ENCODE measurements around the gene TREX2.

The TREX2 gene

GRCh38 chrX:153475271-153475670 is 29.4 kb upstream of the TREX2 start:
- no peak for DNase-seq

- DNase-seq: no peak
Measured at GRCh38 chrX:153474718-153475117, 28.9 kb upstream of the TREX2 start.

DNA sequence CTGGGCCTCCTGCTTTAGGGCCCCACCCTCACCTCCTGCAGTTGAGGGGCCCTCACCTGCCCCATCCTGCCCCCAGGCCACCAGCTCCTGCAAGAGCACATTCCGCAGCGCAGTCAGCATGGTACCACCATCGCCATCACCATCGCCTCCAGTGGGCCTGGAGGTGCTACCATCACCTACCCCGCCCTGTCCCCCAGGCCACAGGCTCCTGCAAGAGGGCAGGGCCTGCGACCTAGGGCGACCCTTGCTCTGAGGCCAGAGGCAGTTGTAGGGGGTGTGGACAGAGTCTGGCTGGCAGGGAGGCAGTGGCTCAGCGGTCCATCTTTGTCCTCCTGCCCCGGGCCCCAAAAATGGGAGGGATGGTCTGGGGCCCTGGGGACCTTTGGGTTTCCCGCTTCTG is 28.4 kb upstream of the TREX2 start:
- no peak for DNase-seq

DNA sequence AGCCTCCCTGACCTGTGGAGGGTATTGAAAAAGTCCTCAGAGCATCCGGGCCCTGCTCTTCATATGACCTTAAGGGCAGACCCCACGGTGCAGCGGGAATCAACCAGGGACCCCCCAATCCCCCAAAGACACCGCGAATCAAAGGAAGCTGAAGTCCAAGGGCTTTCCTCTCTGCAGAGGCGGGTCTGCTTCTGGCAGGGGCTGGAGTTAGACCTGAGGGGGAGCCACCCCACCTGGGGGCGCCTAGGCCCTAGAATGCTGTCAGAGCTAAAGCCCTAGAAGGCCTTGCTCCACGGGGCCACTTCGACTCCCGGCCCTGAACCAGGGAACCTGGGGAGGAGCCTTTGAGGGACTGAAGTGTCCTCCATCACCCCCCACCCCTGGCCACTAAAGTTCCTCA is 27.3 kb upstream of the TREX2 start:
- DNase-seq: no peak

DNA sequence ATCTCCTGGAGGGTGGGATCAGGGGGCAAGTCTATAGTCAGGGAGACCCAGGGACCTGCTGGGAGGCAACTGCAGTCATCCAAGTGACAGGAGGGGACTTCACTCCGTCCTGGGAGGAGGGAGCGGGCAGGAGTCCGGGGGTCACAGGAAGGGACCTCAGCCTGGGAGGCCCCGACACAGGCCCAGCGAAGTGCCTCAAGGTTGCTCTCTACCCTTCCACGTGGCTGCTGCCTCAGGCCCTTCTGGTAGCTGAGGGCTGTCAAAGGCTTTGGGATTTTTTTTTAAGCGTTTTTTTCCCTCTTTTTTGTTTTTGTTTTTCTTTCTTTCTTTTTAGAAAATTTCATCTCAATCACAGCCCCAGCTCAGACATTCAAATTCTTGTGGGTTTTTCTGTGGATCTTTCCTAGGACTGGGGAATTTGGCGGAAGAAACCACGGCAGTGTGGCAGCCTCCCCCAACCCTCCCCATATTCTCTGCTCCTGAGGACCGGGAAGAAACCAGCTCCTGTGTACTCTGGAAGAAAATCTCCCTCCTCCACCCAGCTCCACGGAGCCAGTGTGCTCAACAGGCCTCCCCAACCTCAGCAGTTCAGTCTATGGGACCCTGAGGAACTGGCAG is 25.9 kb upstream of the TREX2 start:
- DNase-seq: no peak

DNA sequence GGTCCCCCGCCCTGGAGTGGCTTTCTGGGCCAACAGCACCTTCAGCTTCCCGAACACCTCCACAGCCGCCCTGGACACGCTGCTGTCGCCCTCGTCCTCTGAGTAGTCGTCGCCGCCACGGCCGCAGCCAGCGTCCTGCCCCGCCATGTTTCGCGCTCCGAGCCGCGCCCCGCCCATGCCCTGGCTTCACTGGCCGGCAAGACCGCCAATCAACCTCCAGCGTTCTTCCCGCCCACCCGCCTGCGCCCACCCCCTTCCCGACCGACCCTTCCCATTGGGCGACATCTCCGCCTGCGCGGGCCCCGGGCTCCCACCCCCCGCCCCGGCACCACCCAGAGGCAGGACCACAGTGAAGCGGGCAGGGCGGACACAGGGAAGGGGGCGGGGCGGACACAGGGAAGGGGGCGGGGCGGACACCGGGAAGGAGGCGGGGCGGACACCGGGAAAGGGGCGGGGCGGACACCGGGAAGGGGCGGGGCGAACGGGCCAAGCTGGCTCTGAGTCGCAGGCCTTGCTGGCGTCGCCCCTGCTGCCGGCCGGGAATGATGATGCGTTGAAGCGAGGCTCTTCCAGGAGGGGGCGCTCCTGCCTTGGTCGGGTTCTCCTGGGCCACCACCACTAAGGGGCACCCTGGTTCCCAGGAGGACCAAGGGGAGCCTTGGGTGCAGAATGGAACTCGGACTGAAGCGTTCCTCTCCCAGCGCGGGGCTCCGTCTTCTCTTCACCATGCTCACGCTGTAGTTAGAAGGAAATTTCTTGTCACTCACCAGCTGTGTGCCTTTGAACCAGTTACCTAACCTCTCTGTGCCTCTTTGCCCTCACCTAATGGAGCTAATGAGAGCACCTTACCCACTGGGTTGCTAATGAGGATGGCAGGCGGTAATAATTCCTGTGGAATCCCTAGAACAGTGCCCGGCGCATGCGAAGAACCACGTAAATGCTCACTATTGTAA is 24.8 kb upstream of the TREX2 start, which contains the start of gene HAUS7:
TSS of gene HAUS7 (minus strand) at position 166 of the 953 bp plus-strand sequence. CDS start at position 147, 19 bp downstream.
- peak; percentile 94 for DNase-seq

DNA sequence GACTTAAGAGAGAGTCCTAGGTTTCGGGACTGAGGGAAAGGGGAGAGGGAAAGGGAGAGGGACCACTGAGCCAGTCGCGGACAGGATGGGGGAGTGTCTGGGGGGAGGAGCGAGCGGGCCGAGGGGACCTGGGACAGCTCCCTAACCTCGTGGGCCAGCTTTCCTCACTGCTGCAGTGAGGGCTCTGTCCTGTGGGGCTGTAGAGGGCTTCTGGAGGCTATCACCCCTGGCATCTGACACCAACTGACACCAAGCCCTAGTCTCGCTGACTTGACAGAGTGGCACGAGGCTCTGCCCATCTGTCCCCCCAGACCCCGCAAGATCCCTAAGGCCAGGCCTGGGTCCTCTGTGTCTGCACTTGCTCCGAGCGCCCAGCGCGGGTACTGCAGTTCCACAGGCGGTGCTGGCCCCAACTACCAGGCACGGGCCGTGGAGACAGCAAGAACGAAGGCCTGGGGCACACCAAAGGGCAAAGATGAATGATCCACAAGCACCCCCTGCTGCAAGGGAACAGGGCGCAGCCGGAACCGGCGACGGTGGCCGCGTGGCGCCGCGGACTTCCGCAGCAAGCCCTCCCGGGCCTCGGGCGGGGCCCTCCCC is 24.1 kb upstream of the TREX2 start:
- peak; percentile 73 for DNase-seq

DNA sequence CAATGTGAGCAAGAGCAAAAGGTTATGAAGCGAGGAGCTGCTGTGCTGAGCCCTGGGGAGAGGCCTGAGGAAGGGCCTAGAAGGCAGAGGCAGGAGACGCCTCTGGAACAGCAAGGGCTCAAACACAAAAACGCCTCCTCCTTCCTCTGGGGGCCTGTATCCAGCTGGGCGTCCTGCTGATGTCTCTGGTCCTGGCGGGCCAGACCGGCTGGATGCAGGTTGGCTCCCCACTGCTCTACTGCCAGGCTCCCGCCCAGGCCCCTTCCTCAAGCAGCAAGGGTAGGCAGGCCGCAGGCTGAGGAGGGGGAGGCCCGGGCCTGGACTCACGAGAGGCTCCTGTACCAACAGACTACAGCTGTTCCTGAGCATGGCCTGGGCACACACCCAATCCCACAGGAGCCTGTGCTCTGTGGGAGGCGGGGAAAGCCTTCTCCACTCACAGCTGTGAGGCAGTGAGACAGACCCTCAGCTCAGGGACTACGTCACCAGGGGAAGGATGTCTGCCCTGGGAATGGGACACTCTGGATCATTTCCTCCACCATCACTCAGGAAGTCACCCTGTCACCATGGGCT is 22.2 kb upstream of the TREX2 start:
- no peak for DNase-seq

- no peak for DNase-seq
Measured at GRCh38 chrX:153465691-153466380, 20.0 kb upstream of the TREX2 start.

DNA sequence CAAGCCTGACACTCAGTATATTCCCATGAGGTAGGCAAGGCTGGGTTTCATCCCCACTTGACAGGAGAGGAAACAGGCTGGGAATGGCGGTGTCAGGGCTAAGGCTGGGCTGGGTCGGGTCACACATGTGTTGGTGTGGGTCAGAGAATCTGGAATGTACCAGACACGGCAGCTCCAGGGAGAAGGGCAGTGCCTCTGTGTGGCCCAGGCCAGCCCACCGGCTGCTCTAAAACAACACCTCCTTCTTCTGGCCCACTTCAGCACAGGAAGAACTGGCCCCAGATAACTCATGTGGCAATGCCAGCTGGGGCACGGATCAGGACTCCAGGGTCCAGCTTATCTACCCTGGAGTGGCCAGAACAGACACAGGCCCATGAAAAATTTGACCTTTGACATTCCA is 18.3 kb upstream of the TREX2 start:
- no peak for DNase-seq

DNA sequence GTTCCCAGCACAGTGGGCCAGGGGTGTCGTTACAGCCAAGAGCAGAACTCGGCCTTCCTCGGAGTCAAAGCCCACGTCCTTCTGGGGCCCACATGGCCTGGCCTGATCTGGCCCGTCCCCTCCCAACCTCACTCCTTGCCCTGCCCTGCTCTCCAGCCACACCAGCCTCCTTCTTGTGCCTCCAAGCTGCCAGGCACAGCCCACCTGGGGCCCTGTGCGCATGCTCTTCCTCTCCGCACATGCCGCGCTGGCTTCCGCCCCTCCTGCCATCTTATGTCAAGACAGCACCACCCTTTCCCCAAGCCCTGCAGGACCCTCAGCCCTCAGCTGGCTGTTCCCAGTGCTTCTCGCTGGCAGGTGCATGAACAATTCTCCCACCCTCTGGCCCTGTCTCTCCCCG is 17.7 kb upstream of the TREX2 start:
- no peak for DNase-seq

- no peak for DNase-seq
Measured at GRCh38 chrX:153463031-153463430, 17.2 kb upstream of the TREX2 start.

GRCh38 chrX:153462291-153462690 is 16.4 kb upstream of the TREX2 start:
- DNase-seq: no peak

DNA sequence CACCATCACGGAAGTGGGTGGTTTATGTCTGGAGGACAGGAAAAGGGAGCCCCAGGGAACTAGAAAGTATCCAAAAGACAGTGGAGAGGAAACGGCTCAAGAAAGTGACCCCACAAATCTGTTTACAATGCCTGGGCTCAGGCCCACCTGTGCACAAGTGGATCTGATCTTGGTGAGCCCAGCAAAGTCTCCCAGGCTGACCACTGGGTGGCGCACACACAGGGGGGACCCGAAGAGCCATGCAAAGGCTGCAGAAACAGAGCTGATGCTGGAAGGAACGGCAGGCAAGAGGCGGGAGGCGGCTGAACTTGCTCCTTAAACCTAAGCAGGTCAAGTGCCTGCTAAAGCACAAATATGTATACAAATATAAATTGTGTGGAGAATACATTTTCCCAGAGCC is 15.0 kb upstream of the TREX2 start:
- peak; percentile 39 for DNase-seq

- no peak for DNase-seq
Measured at GRCh38 chrX:153459986-153460385, 14.1 kb upstream of the TREX2 start.

GRCh38 chrX:153458476-153458875 is 12.6 kb upstream of the TREX2 start:
- no peak for DNase-seq

DNA sequence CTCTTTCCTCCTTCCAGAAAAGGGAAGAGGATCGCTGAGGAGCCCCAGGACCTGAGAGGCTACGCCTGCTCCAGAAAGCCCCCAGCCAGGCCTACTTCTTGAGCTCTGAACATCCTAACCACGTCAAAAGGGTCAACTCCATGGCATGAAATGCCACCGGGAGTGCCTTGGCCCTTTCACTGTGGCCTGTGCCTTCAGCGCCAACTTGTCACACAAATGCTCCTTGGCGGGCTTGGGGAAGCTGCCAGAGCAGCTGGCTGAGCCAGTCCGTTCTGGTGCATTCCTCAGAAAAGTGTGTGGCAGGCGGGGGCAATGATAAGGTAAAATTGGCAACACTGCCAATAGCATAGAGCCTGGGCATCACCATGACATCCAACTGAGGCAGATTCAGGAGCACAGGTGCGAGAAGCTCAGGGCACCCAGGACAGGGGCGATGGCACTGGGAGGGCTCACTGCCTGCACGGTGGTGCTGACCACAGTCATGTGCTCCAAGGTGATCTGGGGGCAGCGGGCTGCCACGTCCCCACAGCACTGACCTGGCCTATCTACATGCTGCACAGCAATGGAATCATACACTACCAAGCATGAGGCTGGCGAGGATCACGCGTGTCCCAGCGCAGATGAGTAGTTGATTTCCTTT is 12.1 kb upstream of the TREX2 start:
- DNase-seq: no peak

GRCh38 chrX:153457136-153457825 is 11.4 kb upstream of the TREX2 start:
- no peak for DNase-seq

GRCh38 chrX:153456704-153457103 is 10.8 kb upstream of the TREX2 start:
- no peak for DNase-seq

DNA sequence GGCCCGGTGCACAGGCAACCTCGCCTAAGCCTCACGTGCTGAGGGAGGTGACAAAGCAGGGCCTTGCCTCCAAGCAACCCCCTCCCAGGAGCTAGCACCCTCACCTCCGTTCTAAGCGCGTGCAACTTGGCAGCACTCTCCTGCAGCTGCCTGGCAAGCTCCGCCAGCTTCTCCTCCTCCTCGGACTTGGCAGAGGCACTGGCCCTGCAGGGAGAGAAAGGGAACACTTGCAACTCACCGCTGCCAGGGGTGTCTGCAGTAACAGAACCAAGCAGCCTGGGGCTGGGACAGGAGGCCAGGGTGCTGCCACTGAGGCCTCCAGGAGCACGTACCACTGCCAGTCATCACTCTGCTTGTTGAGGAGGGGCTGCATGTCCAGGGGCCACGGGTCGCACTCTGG is 10.3 kb upstream of the TREX2 start:
- no peak for DNase-seq

DNA sequence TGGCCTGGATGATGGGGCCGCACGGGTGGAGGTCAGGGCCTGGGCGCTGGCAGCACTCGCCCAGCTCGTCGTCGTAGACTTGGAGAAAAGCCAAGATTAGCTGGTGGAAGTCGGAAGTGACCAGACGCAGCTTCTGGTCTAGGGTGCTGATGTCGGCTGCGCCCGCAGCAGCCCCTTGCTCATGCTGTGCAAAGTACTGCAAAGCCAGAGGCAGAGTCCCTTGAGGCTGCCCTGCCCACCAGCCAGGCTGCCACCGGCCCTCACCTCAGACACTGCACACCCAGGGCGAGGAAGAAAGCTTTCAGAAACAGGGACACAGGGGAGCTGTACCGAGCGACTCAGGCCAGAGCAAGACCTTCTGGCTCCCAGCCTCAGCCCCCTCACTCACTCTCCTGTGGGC is 9.7 kb upstream of the TREX2 start:
- DNase-seq: no peak

Data from OCI-M1 (cell line).